Measurements from ENCODE around the gene FRMD4B. TPM values are rescaled to one million over a fixed set of nuclear protein-coding genes. Genes with fewer than 3 reads are reported as not detected.

The FRMD4B gene
- total RNA-seq, 1 donor from 2014 or later: 17.3 TPM

DNA sequence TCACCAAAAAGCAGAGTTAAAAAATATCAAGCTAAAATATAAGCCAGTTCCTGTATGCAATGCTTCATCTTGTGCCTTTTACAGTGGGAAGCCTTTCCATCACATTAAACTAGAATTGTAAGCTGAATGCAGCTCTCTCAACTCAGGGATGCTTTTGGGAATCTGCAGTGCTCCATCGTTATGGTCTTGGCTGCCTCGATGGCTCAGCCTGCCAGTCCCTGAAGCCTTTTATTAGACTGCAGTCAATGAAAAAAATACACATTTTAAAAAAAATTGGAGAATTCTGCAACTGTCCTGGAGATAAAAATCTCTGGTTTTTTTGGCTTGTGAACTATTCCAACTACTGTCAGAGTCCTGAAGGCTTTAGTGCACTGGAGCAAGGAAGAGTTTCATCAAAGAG is 53.0 kb downstream of the FRMD4B start:
- Mint-ChIP-seq H3K27ac (no peak overlapping the region), H3K9me3 (no peaks in the 10 kb centered on the region), H3K36me3 (no peaks in the 10 kb centered on the region), H3K4me3 (no peak overlapping the region), H3K27me3 (ENCODE audit: insufficient read depth, low read depth) (peaks cover 4% of the 10 kb centered on the region), H3K4me1 (no peaks in the 10 kb centered on the region)
- Histone ChIP-seq H3K4me3 (no peak overlapping the region), H3K27me3 (no peaks in the 10 kb centered on the region), H3K4me2 (no peak overlapping the region), H4K20me1 (ENCODE audit: low read depth) (no peaks in the 10 kb centered on the region), H3K79me2 (ENCODE audit: low read depth) (no peaks in the 10 kb centered on the region), H3K4me1 (no peaks in the 10 kb centered on the region), H3F3A (ENCODE audit: low read depth) (no peaks in the 10 kb centered on the region), H3K9ac (no peak overlapping the region), H3K36me3 (no peaks in the 10 kb centered on the region), H2AFZ (replicated peaks) (no peak overlapping the region), H3K9me3 (ENCODE audit: low read depth) (no peaks in the 10 kb centered on the region), H3K27ac (no peak overlapping the region)
- no peak for DNase-seq (ENCODE audit: low spot score)
- TF ChIP-seq EZH2phosphoT487 (IDR thresholded peaks at IDR 0.05) (no peak), EZH2 (IDR thresholded peaks at IDR 0.05) (no peak)
- TF ChIP-seq, protein P1, sequence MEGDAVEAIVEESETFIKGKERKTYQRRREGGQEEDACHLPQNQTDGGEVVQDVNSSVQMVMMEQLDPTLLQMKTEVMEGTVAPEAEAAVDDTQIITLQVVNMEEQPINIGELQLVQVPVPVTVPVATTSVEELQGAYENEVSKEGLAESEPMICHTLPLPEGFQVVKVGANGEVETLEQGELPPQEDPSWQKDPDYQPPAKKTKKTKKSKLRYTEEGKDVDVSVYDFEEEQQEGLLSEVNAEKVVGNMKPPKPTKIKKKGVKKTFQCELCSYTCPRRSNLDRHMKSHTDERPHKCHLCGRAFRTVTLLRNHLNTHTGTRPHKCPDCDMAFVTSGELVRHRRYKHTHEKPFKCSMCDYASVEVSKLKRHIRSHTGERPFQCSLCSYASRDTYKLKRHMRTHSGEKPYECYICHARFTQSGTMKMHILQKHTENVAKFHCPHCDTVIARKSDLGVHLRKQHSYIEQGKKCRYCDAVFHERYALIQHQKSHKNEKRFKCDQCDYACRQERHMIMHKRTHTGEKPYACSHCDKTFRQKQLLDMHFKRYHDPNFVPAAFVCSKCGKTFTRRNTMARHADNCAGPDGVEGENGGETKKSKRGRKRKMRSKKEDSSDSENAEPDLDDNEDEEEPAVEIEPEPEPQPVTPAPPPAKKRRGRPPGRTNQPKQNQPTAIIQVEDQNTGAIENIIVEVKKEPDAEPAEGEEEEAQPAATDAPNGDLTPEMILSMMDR (IDR thresholded peaks at IDR 0.05): no peak

DNA sequence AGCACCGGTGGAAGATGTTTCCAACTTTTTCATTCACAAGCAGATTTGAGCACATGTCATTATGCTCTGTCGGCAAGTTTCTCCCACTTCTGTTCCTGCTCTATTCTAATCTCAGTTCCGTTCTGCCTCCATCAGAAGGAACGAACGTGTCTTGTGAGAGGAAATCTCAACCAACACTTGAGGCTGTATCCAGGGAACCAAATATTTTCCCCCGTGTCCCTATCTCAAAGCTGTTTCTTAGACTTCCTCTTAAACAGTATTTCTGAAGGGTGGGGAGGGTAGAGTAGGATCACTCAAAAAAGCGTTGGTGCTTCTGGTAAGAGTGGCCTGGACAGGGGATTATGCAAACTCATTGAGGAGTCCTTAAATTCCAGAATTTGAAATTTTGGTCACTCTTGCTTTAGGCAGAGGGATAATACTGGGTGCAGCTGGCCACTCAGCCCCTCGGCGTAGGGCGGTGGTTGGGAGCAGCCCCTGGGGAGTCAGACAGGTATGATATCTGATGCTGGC is 54.9 kb downstream of the FRMD4B start:
- H4K20me1 ChIP-seq (ENCODE audit: low read depth): no peaks in the 10 kb centered on the region
- H3K9me3 ChIP-seq (ENCODE audit: low read depth): no peaks in the 10 kb centered on the region
- Mint-ChIP-seq H3K4me1 (peaks cover 3% of the 10 kb centered on the region), H3K27me3 (ENCODE audit: insufficient read depth, low read depth) (peaks cover 4% of the 10 kb centered on the region), H3K9me3 (no peaks in the 10 kb centered on the region), H3K27ac (no peak overlapping the region), H3K36me3 (no peaks in the 10 kb centered on the region), H3K4me3 (no peak overlapping the region)
- no peaks in the 10 kb centered on the region for H3K79me2 ChIP-seq (ENCODE audit: low read depth)
- DNase-seq (ENCODE audit: low spot score): no peak
- no peaks in the 10 kb centered on the region for H3F3A ChIP-seq (ENCODE audit: low read depth)
- no peak overlapping the region for H3K4me3 ChIP-seq
- H3K4me1 ChIP-seq: no peaks in the 10 kb centered on the region
- H3K27ac ChIP-seq: no peak overlapping the region
- TF ChIP-seq, protein P1 (IDR thresholded peaks at IDR 0.05): no peak
- no peak for TF ChIP-seq EZH2phosphoT487 (IDR thresholded peaks at IDR 0.05)
- no peak overlapping the region for H3K9ac ChIP-seq
- no peak overlapping the region for H2AFZ ChIP-seq (replicated peaks)
- H3K4me2 ChIP-seq: no peak overlapping the region
- H3K36me3 ChIP-seq: no peaks in the 10 kb centered on the region
- H3K27me3 ChIP-seq: no peaks in the 10 kb centered on the region

DNA sequence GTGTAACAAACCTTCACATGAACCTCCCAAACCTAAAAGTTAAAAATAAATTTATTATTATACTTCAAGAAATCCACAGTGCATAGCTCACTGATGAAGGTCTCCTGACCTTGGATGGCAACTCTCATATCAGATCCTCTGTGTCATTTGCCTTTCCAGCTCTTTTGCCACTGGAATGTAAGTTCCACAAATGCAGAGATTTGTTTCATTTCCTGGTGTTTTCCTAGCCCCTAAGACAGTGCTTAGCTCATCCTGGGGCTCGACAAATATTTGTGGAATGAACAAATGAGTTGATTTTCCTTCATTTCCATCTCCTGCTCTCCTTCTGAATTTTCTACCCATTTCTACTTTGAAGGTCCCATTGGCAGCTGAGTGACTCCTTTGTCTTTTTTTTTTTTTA is 56.0 kb downstream of the FRMD4B start:
- H3K36me3 Mint-ChIP-seq: no peaks in the 10 kb centered on the region
- DNase-seq (ENCODE audit: low spot score): no peak
- Histone ChIP-seq H3K4me1 (no peaks in the 10 kb centered on the region), H3K27me3 (no peaks in the 10 kb centered on the region), H3K36me3 (no peaks in the 10 kb centered on the region), H3F3A (ENCODE audit: low read depth) (no peaks in the 10 kb centered on the region), H2AFZ (replicated peaks) (no peak overlapping the region), H3K9me3 (ENCODE audit: low read depth) (no peaks in the 10 kb centered on the region), H3K79me2 (ENCODE audit: low read depth) (no peaks in the 10 kb centered on the region), H3K4me3 (no peak overlapping the region), H3K4me2 (no peak overlapping the region), H3K9ac (no peak overlapping the region), H4K20me1 (ENCODE audit: low read depth) (no peaks in the 10 kb centered on the region), H3K27ac (no peak overlapping the region)
- no peak overlapping the region for H3K27ac Mint-ChIP-seq
- peaks cover 4% of the 10 kb centered on the region for H3K27me3 Mint-ChIP-seq (ENCODE audit: insufficient read depth, low read depth)
- H3K4me3 Mint-ChIP-seq: no peak overlapping the region
- peaks cover 3% of the 10 kb centered on the region for H3K4me1 Mint-ChIP-seq
- TF ChIP-seq EZH2phosphoT487 (IDR thresholded peaks at IDR 0.05): no peak
- no peak for TF ChIP-seq EZH2 (IDR thresholded peaks at IDR 0.05)
- TF ChIP-seq, protein P1 (IDR thresholded peaks at IDR 0.05): no peak
- no peaks in the 10 kb centered on the region for H3K9me3 Mint-ChIP-seq

Data from neural progenitor cell (in vitro differentiated cells).